Measurements from ENCODE around the gene TES. TPM values are rescaled to one million over a fixed set of nuclear protein-coding genes. Genes with fewer than 3 reads are reported as not detected.

TES gene
- total and polyA plus RNA-seq, 2 of the 8 experiments (the other 6 are each of a cell fraction or from before 2014, with no cell fraction given): 18.2 to 36.3 TPM

GRCh38 chr7:116177009-116177408 is 33.3 kb upstream of the TES start:
- no peaks in the 10 kb centered on the region for H3K79me1 ChIP-seq (ENCODE audit: low read depth, low read length)
- H3K9ac ChIP-seq (replicated peaks in 1 of 4; ENCODE audit: extremely low read depth in 1 of 4, low read depth in 3 of 4, low read length in 3 of 4): no peak overlapping the region
- no peak overlapping the region for H2BK20ac ChIP-seq (ENCODE audit: low read length)
- DNase-seq (ENCODE audit: low read depth in 1 of 2, low spot score in 2 of 2) (no peak), FAIRE-seq (no peak)
- no peak overlapping the region for H4K91ac ChIP-seq (replicated peaks; ENCODE audit: insufficient read length, low read length)
- H3K79me2 ChIP-seq (ENCODE audit: control insufficient read depth in 1 of 2, insufficient read depth in 2 of 2, low read length in 2 of 2): no peaks in the 10 kb centered on the region
- no peaks in the 10 kb centered on the region for H3K23me2 ChIP-seq (ENCODE audit: low read depth, low read length)
- H3K23ac ChIP-seq (ENCODE audit: insufficient read length): no peak overlapping the region
- ChIA-PET CTCF (ENCODE audit: partially characterized antibody) (interaction anchor here (0.7 to 6.9 kb wide), 14 partner anchors 8 to 438 kb away, joined by 3 to 175 read pairs (median 6); no protein-coding TSS in a partner anchor), POLR2A (ENCODE audit: partially characterized antibody) (no interaction called here)
- H3K4me1 ChIP-seq (replicated peaks in 1 of 4; ENCODE audit: control insufficient read depth in 3 of 4, insufficient read depth in 4 of 4, low read length in 3 of 4): no peaks in the 10 kb centered on the region; a peak in 1 of 7 replicates
- TF ChIP-seq TEAD4 (IDR thresholded peaks at IDR 0.05; ENCODE audit: low read depth, low read length): no peak
- no peak for TF ChIP-seq MAFK (IDR thresholded peaks at IDR 0.05; ENCODE audit: low read depth, low read length)
- no peak for TF ChIP-seq GABPA (IDR thresholded peaks at IDR 0.05; ENCODE audit: borderline replicate concordance, insufficient read depth, low read length)
- TF ChIP-seq EP300 (IDR thresholded peaks at IDR 0.05; ENCODE audit: borderline replicate concordance in 1 of 2, low read depth in 2 of 2, low read length in 2 of 2): no peak
- TF ChIP-seq RBBP5 (IDR thresholded peaks at IDR 0.05; ENCODE audit: borderline replicate concordance, low read depth, low read length): no peak
- WGBS, 2 experiments (ENCODE audit: extremely low coverage in 1 of 2, insufficient coverage in 1 of 2, insufficient read length in 1 of 2, insufficient replicate concordance in 2 of 2, low coverage in 1 of 2, low lambda C conversion rate in 2 of 2, missing lambda C conversion rate in 1 of 2): 96% methylated on average over 3 of the region's 3 CpGs; no CpG with 5 or more reads in 1 of the 2 experiments
- no peaks in the 10 kb centered on the region for H3K9me3 ChIP-seq (ENCODE audit: insufficient read depth in 2 of 2, low read depth in 1 of 2, low read length in 1 of 2)
- H3K4me2 ChIP-seq (ENCODE audit: insufficient read depth in 1 of 2, low read depth in 2 of 2, low read length in 2 of 2): no peak overlapping the region
- no peak overlapping the region for H2AK5ac ChIP-seq (ENCODE audit: low read depth, low read length)
- H3K27ac ChIP-seq (ENCODE audit: low read depth, low read length): no peak overlapping the region
- H2AFZ ChIP-seq (ENCODE audit: low read length): no peak overlapping the region
- no peaks in the 10 kb centered on the region for H3K36me3 ChIP-seq (ENCODE audit: control insufficient read depth in 2 of 4, insufficient read depth in 4 of 4, low read length in 3 of 4)
- no peak overlapping the region for H3K14ac ChIP-seq (ENCODE audit: insufficient read length)
- no peak overlapping the region for H3K18ac ChIP-seq (ENCODE audit: extremely low read depth, low read length)
- no peak overlapping the region for H2BK120ac ChIP-seq (replicated peaks; ENCODE audit: low read depth, low read length)
- H2BK5ac ChIP-seq (ENCODE audit: low read depth, low read length): no peak overlapping the region
- no peaks in the 10 kb centered on the region for H4K20me1 ChIP-seq (replicated peaks in 1 of 2; ENCODE audit: control insufficient read depth in 1 of 2, insufficient read depth in 2 of 2, low read length in 2 of 2)
- no peak overlapping the region for H4K5ac ChIP-seq (ENCODE audit: insufficient read length, low read depth, low read length)
- no peak overlapping the region for H3K56ac ChIP-seq (replicated peaks; ENCODE audit: insufficient read length, low read depth, low read length)
- H3K27me3 ChIP-seq (replicated peaks in 1 of 4; ENCODE audit: control insufficient read depth in 3 of 4, extremely low read depth in 1 of 4, insufficient read depth in 3 of 4, low read length in 3 of 4): no peaks in the 10 kb centered on the region
- H2BK12ac ChIP-seq (ENCODE audit: low read depth, low read length): no peak overlapping the region
- H3K4me3 ChIP-seq (ENCODE audit: extremely low read depth in 1 of 4, insufficient read depth in 2 of 4, low read depth in 3 of 4, low read length in 4 of 4): no peak overlapping the region
- H2BK15ac ChIP-seq (ENCODE audit: low read length): no peak overlapping the region
- H4K8ac ChIP-seq (ENCODE audit: extremely low read depth, insufficient read depth, low read length): no peak overlapping the region
- H3K4ac ChIP-seq (replicated peaks; ENCODE audit: insufficient read length, low read depth, low read length): no peak overlapping the region
